PFSK-1 (cell line): ENCODE results near the gene RCSD1.

ENCODE experiments used
- FOXP2 ChIP-seq: optimal IDR thresholded peaks from 2 replicates; pipeline ENCODE3; 2011; ENCODE audit warnings: borderline replicate concordance, control low read depth, inconsistent platforms; ENCODE audit not compliant: insufficient read depth; ENCODE audit errors: extremely low read length, extremely low read depth
- POLR2AphosphoS5 ChIP-seq: IDR thresholded peaks from 2 replicates; pipeline ENCODE4 v1.6.1; 2012; ENCODE audit warnings: low read depth, mild to moderate bottlenecking, control low read depth, low read length, moderate library complexity
- REST ChIP-seq, 2 experiments: IDR thresholded peaks; 2 replicates each; pipeline versions ENCODE4 v1.6.1 to v1.8.0; 2011 to 2012; ENCODE audit warnings: low read depth in 2 of 2, low read length in 2 of 2, control low read depth in 1 of 2, inconsistent platforms in 1 of 2, mild to moderate bottlenecking in 1 of 2, moderate library complexity in 1 of 2; ENCODE audit not compliant: insufficient read depth in 1 of 2
- SIN3A ChIP-seq: IDR thresholded peaks from 2 replicates; pipeline ENCODE4 v1.6.1; 2012; ENCODE audit warnings: mild to moderate bottlenecking, low read length, moderate library complexity, borderline replicate concordance; ENCODE audit not compliant: insufficient read depth
- TAF1 ChIP-seq: IDR thresholded peaks from 2 replicates; pipeline ENCODE4 v1.6.1; 2012; ENCODE audit warnings: low read length, control low read depth, borderline replicate concordance; ENCODE audit not compliant: insufficient read depth

Gene RCSD1

GRCh38 chr1:167672831-167673230 lies 42.8 kb downstream of the RCSD1 start:
- TF ChIP-seq SIN3A (no peak), TAF1 (no peak), FOXP2 (no peak), POLR2AphosphoS5 (no peak), REST (IDR thresholded peaks at IDR 0.05; ENCODE audit: insufficient read depth in 1 of 2, low read depth in 2 of 2, low read length in 2 of 2) (no peak)

- no peak for TF ChIP-seq TAF1
- no peak for TF ChIP-seq SIN3A
- no peak for TF ChIP-seq POLR2AphosphoS5
- TF ChIP-seq FOXP2: no peak
- TF ChIP-seq REST (IDR thresholded peaks at IDR 0.05; ENCODE audit: insufficient read depth in 1 of 2, low read depth in 2 of 2, low read length in 2 of 2): no peak
These were observed 43.2 kb downstream of the RCSD1 start for GRCh38 chr1:167673265-167673664.

GRCh38 chr1:167674156-167674555 lies 44.1 kb downstream of the RCSD1 start:
- TF ChIP-seq REST (IDR thresholded peaks at IDR 0.05; ENCODE audit: insufficient read depth in 1 of 2, low read depth in 2 of 2, low read length in 2 of 2): no peak
- no peak for TF ChIP-seq POLR2AphosphoS5
- TF ChIP-seq TAF1: no peak
- TF ChIP-seq FOXP2: no peak
- TF ChIP-seq SIN3A: no peak

GRCh38 chr1:167675440-167675839 lies 45.4 kb downstream of the RCSD1 start:
- TF ChIP-seq TAF1 (no peak), SIN3A (no peak), POLR2AphosphoS5 (no peak), REST (IDR thresholded peaks at IDR 0.05; ENCODE audit: insufficient read depth in 1 of 2, low read depth in 2 of 2, low read length in 2 of 2) (no peak), FOXP2 (no peak)
